Right ventricle myocardium inferior (tissue), 1 donor: ENCODE data around the gene SRI. TPM values are rescaled to one million over a fixed set of nuclear protein-coding genes. Genes with fewer than 3 reads are reported as not detected.
"Not testable (repeated sequence)": the region's sequence is repeated elsewhere in the genome, so short reads cannot be mapped to it uniquely, and the experiment has no call there.

Experiments used
- ATAC-seq: fragments of 200-7000 bp; cut with Tn5 transposase; one replicate; pipeline ENCODE4 v1.9.1; 2020; ENCODE audit warnings: mild to moderate bottlenecking, moderate library complexity
- DNase-seq: peaks from one replicate; pipeline ENCODE4 v3.0.0; 2021; ENCODE audit errors: missing footprints
- intact Hi-C: fragments of 100-400 bp; cut with DNase I; formaldehyde crosslinking; loops from one replicate; pipeline ENCODE4 v1.11.0; 2022
- total RNA-seq: library from RNA; stranded (reverse); fragmentation: NEBNext Ultra II Directional; extraction: Animal tissue kit (Norgen Biotek cat#: 25700); gene quantifications from one replicate; pipeline ENCODE4 v1.2.1, GENCODE V29; 2021
- donor health status: DM: no; HTN: yes; CAD: no; lungs with severe emphysema.

SRI gene
- total RNA-seq, 1 donor from 2014 or later: 93.6 TPM

DNA sequence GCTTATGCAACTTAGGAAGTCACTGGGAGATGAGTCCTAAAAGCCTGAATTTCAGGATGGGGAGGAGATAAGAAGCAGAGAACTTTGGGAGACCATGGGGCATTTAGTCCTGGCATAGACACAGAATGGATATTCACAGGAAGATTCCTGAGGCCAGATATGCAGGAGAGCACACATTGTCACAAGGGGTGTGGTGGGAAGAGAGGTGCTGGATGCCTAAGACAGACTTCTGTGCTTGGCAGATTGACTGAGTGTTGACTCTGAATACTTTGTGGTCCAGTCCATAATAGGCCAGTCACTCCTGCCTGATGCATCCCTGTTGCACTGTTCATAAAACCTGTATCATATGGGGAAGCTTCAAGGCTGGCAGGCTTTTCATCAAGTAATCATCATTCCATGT, 18.5 kb downstream of the SRI start:
- ATAC-seq (no peak), DNase-seq (no peak)
- intact Hi-C loops: no loop called here

DNA sequence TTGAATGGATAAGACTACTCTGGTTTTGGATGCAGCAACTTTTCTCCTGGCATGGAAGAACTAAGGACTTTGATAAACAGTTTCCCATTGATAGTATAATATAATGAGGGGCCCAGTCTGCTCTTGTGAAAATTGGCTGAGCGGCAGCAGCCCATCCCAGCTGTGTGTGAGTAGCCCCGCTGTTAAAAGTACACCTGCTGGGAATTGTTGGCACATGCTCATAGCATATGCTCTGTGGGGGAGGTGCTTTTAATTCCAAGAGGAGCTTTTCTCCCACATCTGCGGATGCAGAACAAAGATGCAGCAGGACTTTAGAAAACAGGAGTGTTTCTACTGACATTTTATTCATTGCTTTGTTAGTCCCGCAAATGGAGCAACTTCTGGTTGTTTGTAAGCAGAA, 19.0 kb downstream of the SRI start:
- no peak for DNase-seq
- intact Hi-C loops: no loop called here
- no peak for ATAC-seq

DNA sequence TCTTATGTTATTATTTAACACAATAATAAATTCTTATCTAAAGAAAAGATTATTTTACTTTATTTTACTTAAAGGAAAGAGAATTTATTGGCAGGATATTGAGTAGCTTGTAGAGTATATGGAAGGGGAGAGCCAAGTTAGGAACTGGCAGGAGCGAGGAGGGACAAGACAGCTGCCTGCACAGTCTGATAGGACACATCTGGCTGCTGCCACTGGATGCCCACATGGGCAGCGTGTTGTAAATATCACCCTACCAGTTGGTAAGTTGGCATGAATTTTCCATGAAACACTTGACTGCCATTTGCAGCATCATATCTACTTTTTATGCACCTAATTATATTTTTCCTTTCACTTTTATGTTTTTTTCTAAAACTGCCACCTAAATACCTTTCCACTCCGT, 19.6 kb downstream of the SRI start:
- ATAC-seq: no peak
- intact Hi-C loops: no loop called here

GRCh38 chr7:88191911-88192310, 27.9 kb downstream of the SRI start:
- intact Hi-C loops: no loop called here
- DNase-seq (no peak), ATAC-seq (no peak)

More for the DNA sequence above, 19.6 kb downstream of the SRI start:
- no peak for DNase-seq

- ATAC-seq (no peak), DNase-seq (no peak)
- intact Hi-C loops: no loop called here
Measured at GRCh38 chr7:88185650-88186049, 34.2 kb downstream of the SRI start.

GRCh38 chr7:88184848-88185304, 35.0 kb downstream of the SRI start:
- ATAC-seq (no peak), DNase-seq (no peak)
- intact Hi-C loops: no loop called here

- intact Hi-C loops: no loop called here
- ATAC-seq (no peak), DNase-seq (no peak)
Measured at GRCh38 chr7:88183051-88183450, 36.8 kb downstream of the SRI start.

DNA sequence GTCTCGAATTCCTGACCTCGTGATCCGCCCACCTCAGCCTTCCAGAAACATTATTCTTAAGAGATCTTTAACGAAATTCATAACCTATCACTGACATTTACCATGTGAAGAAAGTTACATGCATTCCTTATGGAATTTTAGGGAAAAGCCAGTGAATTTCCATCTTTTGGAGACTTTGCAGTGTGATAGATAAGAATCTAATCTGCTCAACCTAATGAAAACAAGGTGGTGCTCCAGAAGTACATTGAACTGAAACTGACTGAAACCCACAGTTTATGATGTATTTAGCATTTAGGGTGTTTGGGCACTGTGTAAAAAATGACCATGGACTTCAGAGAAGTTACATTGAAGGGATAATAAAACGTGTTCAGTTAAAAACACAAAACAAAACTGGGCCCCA, 43.6 kb downstream of the SRI start:
- DNase-seq (no peak), ATAC-seq (no peak)
- intact Hi-C loops: no loop called here

DNA sequence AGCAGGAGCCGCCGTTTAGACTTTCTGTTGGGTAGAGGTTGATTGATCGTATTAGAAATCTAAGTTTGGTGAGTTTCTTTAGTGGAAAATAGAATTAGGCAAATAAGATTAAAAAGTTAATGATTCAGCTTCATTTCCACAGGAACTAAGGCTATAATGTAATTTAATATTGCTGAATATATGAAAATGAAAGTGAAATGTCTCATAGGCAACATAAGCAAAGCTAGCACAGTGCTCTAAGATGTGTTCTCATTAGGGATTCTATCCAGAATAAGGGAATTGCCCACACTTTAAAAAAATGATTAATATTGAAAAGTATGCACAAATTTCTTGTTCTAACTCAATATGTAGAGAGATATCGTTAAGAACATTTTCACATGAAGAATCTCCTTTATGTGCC, 47.0 kb downstream of the SRI start:
- no peak for ATAC-seq
- no peak for DNase-seq
- intact Hi-C loops: no loop called here

- ATAC-seq (no peak), DNase-seq (no peak)
- intact Hi-C loops: loop anchor here (5.0 kb wide), 1 partner anchor 373 kb away; no protein-coding TSS in a partner anchor
Measured at GRCh38 chr7:88169717-88170320, 50.0 kb downstream of the SRI start.

GRCh38 chr7:88167721-88168120, 52.1 kb downstream of the SRI start:
- ATAC-seq: no peak
- intact Hi-C loops: loop anchor here (5.0 kb wide), 1 partner anchor 370 kb away; no protein-coding TSS in a partner anchor
- DNase-seq: no peak

DNA sequence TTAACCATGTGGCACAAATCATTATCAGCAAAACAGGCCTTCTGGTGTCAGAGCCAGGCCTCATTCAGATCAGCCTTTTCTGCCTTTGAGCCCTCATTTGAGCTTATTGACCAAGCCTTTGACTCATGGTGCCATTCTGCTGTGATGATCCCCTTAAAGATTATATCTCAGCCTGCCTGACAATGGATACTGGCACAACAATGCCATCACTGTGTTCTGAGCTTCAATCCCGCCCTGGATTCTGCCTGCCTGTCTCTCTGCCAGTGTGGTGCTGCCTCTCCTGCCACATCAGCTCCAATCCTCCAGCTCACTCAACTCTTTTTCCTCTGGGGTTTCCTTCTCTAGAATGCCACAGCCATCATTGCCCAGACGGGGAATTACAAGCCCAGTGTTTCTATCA, 52.6 kb downstream of the SRI start:
- ATAC-seq (no peak), DNase-seq (no peak)
- intact Hi-C loops: loop anchor here (5.0 kb wide), 1 partner anchor 370 kb away; no protein-coding TSS in a partner anchor

DNA sequence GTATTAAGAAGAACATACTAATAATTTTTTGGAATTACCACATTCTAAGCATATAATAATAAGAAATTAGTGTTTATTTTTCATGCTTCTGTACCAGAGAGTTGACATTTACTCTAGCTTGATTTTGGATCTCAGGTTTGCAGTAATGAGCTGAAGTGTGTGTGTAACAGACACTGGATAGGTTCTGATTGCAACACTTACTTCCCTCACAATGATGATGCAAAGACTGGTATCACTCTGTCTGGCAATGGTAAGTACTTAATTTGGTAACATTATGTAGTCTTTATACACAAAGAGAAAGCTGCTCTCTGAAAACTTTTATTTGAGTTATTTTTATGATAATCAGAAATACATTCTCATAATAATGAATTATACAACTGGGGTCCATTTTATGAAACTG, 54.1 kb downstream of the SRI start:
- no peak for DNase-seq

GRCh38 chr7:88159741-88160140, 60.1 kb downstream of the SRI start:
- DNase-seq, intact Hi-C loops, ATAC-seq: not testable (repeated sequence)

More for the DNA sequence above, 54.1 kb downstream of the SRI start:
- ATAC-seq: no peak
- intact Hi-C loops: loop anchor here (5.0 kb wide), 1 partner anchor 368 kb away; no protein-coding TSS in a partner anchor

DNA sequence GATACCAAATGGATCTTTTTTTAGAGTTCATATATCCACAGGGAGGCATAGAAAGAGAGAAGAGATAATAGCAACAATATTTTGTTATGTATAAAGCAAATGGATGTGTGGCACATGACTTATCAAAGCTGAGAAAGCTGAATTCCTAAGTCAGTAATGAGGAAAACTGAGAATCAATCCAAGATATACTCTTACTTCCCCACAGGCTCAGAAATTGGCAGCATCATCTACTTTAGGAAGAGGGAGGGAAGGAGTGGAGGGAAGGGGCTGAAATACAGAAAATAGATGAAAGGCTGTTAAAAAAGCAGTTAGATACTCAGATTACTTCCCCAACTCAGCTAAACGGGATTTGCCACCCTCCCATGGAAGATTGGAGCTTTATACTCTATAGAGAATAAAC, 63.5 kb downstream of the SRI start:
- intact Hi-C loops: no loop called here
- ATAC-seq (no peak), DNase-seq (no peak)

- intact Hi-C loops: no loop called here
- DNase-seq: no peak
- no peak for ATAC-seq
Measured at GRCh38 chr7:88155756-88156155, 64.1 kb downstream of the SRI start.

Other genes starting within 250 kb of the SRI start
- gene STEAP4, start 86.9 kb upstream of the SRI start, total RNA-seq: 25.2 TPM